Right lung (tissue), 5 donors: ENCODE results near the gene BCAS3. TPM values are rescaled to one million over a fixed set of nuclear protein-coding genes. Genes with fewer than 3 reads are reported as not detected.
"Not testable (repeated sequence)": the region's sequence is repeated elsewhere in the genome, so short reads cannot be mapped to it uniquely, and the experiment has no call there.

Experiments used
- DNase-seq, 2 donors: peaks; one replicate each; pipeline ENCODE4 v3.0.0-alpha.2; 2013
- polyA plus RNA-seq, 5 donors: library from polyadenylated mRNA; unstranded; fragments of 120-200 nt; gene quantifications; one replicate each; pipeline versions ENCODE4 v1.2.1 to v1.2.3, GENCODE V29; 2013; ENCODE audit warnings: inconsistent platforms in 1 of 5, low replicate concordance in 1 of 5; ENCODE audit not compliant: insufficient read length in 5 of 5, insufficient read depth in 1 of 5

BCAS3 gene
- polyA plus RNA-seq, 5 donors = 21.9 to 29.2 (median 27.8) TPM

DNA sequence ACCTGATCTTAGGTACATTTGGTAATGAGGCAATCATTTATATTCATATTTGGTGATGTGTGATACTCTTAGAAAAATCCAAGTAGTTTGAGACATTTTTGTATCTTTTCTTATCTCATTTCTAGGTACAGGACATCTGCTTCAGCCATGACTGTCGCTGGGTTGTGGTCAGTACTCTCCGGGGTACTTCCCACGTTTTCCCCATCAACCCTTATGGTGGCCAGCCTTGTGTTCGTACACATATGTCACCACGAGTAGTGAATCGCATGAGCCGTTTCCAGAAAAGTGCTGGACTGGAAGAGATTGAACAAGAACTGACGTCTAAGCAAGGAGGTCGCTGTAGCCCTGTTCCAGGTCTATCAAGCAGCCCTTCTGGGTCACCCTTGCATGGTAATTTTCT, 312.2 kb downstream of the BCAS3 start:
- no peak for DNase-seq

DNA sequence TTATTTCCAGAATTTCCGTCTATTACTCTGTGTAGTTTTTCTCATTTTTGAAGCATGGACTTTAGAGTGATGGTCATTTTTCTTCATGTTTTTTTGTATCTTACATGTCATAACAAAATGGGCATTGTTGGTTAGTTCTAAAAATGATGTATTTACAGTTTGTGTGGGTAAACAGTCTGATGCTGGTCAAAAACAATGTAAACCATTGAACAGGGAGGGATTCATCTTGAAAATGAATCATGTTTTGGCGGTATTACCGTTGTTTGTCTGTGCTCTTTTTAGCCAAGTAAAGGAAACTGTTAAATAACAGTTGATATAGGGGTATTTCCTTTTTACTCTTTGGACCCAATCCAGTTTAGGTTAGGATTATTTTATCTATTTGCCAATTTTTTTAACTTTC, 315.8 kb downstream of the BCAS3 start:
- no peak for DNase-seq

DNA sequence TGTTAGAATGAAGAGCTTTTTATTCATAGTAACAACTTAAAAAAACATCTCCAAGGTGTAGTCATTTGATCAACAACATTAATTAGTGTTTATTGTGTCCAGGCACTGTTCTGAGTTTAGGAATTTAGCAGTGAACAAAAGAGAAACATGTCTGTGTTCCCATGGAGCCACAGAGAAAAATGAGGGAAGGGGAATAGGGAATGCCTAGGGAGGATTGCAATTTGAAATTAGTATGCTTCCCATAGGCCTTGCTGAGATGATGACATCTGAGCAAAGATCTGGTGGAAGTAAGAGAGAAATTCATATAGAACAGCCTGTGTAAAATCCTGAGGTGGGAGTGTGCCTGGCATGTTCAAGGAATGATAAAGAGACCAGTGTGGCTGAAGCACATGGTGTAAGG, 318.0 kb downstream of the BCAS3 start:
- no peak for DNase-seq

DNA sequence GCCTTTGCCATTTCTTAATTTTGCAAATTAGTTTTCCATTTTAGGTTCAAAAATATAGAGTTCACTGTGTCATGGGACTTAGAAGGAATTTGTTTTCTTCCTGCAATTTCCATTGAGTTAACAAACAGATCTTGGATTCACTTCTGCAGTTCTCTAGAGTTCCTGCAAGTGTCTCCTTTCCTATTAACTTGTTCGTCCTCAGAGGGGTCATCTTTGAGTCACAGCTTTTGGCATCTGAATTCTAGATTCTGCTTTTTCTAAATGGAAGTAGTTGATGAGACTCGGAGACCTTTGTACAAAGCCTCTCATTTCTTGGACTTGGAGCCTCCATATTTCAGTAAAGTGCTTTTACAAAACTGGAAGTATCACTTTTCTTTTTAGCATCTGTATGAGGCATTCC, 323.3 kb downstream of the BCAS3 start:
- DNase-seq = peak in 1 of 2 donors; percentile 48

DNA sequence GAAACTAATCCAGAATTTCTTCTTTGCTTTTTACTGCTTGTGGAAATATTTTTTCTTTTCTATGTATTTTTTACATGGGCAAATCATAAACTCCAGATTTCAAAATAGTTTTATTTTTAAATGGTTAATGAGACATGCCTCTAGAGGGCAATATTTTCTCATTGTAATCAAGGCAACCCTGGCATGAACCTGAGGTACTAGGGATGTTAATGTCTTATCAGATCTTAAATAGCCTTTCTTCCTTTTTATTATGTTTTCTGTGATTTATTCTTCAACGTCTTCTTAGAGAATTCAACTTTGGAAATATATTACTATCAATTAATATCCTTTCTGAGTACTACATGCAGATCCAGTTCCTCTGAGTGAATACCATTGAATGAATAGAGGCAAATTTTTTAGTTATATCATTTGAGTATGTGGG, 324.7 kb downstream of the BCAS3 start:
- peak; percentile 49 to 62 for DNase-seq

DNA sequence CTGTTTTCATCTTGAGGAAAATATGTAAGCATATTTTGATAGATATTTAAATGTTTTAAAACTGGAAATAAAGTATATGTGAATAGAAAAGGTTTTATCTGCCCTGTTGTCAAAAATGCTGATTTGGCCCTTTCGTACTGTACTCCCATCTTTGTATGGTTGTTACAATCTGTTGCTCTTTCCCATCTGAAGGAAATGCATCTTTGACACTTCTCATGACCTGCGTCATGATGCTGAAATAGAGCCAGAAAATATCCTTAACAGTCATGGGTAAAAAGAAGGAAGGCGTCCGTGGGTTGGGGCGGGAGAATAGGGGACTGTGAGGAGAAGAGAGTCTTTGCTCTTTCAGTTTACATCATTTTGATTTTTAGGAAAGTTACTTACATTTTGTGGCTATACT, 327.7 kb downstream of the BCAS3 start:
- peak in 1 of 2 donors; percentile 51 for DNase-seq

DNA sequence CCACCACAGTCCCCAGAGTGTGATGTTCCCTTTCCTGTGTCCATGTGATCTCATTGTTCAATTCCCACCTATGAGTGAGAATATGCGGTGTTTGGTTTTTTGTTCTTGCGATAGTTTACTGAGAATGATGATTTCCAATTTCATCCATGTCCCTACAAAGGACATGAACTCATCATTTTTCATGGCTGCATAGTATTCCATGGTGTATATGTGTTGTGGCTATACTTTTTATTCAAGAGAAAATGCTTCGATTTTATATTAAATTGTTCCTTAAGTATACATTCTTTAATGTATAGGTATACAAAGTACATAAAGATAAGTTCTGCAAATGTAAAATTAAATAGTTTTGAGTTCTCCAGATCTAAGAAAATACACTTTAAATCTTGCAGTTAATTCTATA, 328.3 kb downstream of the BCAS3 start:
- not testable (repeated sequence) for DNase-seq

DNA sequence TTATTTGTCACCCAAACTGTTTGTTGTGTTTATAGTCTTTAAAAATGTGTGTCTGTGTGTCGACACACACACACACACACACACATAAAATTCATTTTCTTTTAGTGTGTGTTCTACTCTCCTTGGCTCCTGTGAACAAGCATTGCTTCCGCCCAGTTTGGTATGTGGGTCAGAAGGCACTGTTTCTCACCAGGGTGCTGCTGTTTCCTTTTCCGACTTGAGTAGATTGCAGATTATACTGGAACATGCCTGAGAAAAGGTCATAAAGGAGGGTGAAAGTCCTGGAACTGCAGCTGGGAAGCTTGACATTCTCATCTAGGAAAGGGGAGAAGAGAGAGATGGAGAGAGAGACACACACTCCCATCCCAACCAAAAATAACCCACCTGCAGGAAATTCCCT, 330.3 kb downstream of the BCAS3 start:
- DNase-seq = no peak

DNA sequence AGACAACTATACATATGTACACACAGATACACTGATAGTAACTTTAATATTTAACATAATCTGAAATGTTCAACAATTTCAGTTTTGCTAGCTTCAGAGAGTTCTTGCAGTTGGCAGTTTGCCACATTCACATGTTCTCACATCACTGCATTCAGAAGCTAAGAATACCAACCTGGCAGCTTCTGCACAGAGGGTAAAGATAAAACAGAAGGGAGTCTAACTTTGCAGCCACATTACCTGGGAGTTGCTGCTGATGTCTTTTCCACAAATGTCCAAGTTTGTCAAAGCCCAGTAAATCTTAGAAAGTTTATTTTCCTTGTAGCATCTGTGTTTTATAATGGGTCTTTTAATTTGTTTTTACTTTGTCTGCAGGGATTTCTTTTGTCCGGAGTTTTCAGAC, 332.0 kb downstream of the BCAS3 start:
- DNase-seq = no peak

DNA sequence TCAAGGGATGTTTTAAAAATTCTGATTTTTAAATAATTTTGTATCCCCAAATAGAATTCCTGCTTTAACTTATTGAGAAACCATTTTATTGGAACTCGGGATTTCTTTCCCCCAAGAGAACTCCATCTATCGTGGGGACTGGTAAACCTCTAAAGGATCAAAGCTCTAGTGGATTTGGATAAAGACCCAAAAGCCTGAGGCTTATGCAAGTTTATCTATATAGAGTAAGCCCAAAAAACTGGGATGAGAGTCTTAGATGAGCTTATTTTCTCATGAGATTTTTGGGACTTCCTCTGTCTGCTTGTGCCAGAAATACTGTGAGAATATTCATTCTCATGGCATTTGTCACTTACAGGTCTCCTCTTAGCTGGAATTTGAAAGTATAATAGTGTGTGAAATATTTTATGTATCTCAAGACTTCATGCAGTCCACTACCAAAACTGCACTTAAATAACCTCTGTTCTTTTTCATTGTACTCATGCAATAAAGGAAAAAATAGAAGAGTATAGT, 333.1 kb downstream of the BCAS3 start:
- DNase-seq = no peak

DNA sequence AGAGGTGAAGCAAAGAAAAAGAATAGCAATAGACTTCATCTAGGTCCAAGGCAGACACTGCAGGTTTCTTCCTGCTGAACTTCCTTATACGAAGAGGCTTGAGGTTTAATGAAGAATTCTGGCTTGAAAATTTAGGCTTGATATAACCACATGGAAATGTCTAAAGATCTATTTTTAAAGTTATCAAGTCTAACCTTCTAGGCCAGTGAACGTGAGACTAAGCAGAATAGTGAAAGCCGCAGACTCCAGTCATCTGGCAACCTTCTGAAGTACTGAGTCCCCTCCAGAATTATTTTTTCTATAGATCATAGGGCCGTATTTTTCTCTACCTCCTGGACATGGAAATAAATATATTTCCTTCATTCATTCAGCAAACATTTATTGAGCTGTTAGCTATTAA, 333.6 kb downstream of the BCAS3 start:
- no peak for DNase-seq

DNA sequence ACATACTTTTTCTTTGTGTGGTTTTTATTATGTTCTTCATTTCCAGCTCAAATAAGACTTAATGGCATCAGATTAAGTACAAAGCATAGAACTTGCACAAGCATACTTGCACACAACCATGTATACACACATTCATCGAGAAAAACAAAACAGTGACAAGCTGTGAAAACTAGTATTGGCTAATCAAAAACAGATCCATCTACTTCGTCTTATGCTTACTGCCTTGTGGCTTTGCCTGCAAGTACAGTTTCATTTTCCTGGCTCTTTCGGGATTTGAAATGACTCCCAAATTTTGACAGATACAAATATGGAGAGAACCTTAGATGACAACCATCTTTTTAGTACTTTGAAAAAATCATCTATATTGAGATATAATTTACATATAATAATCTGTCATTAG, 338.3 kb downstream of the BCAS3 start:
- DNase-seq = no peak

DNA sequence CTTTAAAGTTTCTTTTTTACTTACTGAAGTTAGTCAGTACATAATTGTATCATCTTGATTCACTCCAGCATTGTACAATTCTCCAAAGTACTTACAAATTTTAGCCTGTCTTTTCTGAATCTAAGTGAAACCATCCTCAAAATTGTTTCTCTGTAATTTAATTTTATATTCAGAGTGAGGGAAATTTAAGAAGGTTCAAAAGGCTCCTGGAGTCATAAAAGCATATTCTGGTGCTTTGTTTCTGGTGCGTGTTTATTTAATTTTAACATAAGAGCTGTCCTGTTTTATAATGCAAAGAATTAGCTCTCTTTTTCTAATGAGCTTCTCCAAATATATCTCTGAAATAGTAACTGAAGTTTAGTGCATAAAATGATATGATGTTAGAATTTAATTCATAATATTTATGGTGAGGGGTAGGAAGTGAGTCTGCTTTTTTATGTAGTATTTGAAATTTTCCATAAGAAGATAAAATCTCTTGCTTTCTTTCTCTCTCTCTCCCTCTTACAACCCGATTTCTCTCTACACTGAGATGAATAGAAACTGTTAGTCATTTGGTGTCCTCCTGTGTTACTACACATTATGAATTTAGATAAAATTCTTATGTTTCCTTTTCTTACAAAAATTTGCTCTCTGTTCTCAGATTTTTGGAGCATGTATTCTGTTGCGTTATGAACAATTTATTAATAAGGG, 339.8 kb downstream of the BCAS3 start:
- DNase-seq = no peak

DNA sequence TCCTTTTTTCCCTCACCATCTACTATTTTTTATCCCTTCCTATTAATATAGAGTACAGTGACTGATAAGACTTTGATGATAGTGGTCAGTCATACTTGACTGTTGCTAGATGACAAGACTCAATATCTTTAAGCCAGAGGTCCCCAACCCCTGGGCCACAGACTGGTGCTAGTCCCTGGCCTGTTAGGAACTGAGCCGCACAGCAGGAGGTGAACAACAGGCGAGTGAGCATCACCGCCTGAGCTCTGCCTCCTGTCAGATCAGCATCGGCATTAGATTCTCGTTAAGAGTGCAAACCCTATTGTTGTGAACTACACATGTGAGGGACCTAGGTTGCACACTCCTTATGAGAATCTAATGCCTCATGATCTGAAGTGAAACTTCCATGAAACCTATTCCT, 341.3 kb downstream of the BCAS3 start:
- no peak for DNase-seq

DNA sequence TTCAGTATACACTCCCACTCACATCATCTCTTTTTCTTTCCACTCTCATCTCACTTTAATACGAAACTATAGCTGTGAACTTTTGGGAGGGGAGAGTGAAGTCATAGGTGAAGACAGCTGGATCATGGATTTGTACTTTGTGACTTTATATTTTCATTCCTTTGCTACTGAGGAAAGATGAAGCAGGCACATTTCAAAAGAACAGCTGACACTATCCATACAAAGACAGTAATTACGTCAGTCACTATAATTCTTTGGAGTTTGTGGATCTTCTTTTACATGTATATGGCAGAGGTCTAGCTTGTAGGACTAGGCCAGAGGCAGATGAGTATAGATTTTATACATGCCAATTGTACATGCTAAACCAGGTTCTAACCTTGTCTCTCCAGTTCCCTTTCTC, 346.3 kb downstream of the BCAS3 start:
- DNase-seq = no peak

DNA sequence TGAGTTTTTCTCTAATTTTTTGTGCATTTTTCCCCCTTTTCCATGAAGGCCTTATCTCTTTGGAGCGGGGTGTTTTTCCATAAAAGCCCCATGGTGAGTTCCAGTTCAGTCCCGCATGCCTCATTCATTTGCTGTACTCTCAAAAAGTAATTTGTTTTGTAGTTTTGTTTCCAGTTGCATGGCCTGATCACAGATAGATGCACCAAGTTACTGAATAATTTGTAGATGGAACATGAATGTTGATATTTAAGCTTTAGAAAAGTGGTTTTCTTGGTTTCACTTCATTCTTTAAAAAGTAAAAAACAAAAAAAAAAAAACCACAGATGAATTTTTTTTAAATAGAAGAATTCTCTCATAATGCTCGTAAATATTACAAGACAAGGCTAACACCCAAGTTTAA, 349.2 kb downstream of the BCAS3 start:
- no peak for DNase-seq

DNA sequence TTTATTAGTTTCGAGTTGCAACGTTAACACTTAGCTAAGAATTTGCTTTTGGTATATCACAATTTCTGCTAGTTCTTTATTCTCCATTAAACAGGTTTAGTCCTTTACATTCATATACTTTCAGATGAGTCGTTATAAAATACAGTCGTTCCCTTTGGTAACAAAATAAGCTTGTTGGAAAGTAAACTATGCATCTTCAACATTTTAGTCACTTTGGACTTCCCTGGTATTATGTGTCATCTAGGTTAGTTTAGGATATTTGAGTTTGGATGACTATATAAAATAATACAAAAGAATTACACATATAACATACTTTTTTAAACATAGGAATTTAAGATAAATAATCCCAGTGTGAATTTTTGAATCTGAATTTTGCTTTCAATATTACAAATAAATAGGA, 351.5 kb downstream of the BCAS3 start:
- DNase-seq = no peak

DNA sequence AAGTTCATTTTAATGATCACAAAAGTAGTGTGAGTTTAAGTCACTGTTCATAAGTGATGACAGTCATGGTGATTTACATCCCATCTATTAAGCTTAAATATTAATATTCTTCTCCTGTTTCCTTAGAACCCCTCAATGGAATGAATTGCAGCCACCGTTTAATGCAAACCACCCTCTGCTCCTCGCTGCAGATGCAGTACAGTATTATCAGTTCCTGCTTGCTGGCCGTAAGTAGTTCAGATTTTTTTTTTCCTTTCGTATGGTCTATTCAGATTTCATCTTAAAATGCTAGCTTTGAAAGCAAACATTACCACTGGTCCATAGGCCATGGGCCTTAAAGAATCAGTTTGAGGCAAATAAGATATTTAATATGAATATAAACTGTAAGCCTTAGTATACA, 363.0 kb downstream of the BCAS3 start:
- no peak for DNase-seq

DNA sequence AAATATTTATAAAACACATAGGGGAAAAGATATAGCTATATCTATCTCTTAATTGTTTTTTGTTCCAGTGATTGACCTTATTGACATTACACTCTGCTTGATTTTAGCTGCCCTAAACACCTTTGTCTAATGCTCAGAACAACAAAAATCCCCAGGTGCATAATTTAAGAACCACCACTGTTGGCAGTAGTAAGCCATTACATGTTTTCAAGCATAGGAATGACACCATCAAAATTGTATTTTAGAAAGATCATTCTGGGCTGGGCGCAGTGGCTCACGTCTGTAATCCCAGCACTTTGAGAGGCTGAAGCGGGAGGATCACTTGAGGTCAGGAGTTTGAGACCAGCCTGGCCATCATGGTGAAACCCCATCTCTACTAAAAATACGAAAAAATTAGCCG, 364.7 kb downstream of the BCAS3 start:
- not testable (repeated sequence) for DNase-seq

DNA sequence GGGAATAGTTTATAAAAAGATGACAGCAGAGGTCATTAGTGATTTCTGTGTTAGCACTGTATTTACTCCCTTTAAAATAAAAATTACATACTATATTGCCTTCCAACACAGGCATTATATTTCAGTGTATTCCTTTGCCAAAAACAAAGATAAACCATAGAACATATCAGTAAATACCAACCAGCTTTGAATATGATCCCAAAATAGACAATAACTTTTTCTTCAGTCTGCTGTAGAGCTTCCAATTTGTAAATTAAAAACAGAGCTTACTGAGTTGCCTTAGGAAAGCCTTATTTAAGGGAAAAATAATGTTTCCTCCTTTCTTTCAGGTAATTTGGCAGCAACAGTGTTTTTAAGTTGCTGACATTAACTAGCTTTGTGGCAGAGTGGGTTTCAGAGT, 369.9 kb downstream of the BCAS3 start:
- no peak for DNase-seq

DNA sequence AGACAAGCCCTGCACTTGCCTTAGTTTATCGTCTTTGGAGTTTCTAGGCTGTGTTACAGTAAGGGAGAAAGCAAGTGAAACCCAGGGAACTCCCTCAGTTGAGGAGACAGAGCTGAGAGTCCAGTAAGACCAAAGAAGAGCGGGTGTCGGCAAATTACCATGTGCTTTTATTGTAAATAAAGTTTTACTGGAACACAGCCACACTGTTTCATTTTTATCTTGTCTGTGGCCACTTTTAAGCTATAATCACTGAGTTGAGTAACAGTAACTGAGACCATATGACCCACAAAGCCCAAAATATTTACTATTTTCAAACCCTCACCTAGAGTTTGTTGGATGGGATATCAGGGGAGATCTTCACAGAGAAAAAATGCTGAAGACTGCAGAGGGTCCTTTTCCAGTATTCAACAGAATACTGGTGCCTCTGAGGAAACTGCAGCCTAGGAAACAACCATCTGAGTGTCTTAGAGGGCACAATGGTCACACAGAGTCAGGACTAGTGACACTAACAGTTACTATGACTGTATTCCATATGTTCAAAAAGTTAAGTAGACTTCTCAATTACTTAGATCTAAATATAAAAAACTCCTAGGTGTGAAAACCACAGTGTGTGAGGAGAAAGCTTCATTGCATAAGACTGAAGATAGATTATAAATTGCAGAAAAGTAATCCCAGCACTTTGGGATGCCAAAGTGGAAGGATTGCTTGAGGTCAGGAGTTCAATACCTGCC, 370.9 kb downstream of the BCAS3 start:
- no peak for DNase-seq

DNA sequence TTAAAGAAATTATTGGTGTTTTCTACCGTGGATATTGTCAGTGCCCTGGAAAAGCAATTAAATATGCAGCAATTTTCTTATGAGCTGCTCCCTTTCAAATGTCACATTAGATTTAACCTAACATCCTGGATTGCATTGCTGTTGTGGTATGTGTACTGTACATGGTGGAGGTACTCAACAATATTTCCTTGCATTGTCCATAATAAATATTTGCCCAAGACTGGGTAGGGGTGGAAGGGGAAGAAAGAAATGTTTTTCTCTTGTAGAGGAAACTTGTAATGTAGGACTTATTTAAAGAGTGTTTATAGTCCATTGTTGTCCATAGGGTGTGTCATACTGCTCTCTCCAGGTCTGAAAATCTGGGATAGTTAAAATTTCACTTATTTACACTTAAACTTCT, 375.8 kb downstream of the BCAS3 start:
- no peak for DNase-seq

DNA sequence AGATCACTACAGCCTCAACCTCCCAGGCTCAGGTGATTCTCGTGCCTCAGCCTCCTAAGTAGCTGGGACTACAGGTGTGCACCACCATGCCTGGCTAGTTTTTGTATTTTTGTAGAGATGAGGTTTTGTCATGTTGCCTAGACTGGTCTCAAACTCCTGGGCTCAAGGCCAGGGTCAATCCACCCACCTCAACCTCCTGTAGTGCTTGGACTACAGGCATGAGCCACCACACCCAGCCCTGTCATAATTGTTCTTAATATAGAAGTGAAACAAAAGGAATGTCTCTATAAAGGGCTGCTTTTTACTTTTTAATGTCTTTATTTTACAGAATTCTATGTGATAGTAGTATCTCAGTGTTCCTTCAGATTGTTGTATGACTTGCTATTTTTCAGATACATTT, 376.8 kb downstream of the BCAS3 start:
- DNase-seq = no peak

DNA sequence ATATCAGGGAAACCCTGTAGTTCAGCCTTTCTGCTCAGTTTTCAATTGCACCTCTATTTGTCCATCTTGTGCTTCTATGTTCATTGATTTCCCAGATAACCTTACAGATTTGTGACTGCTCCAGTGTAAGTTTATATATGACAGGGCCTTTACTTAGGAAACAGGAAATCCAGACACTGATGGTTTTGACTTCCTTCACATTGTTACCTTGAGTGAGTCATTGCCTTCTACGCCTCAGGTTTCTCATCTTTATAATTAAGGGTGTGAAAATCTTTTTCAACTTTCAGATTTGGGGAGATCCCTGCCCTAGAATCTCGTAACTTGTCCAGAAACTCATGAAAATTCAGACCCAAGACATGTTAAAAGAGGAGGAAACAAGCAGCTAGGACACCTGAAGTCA, 379.6 kb downstream of the BCAS3 start:
- no peak for DNase-seq
